ENCODE results near the gene PTPRR. TPM values are rescaled to one million over a fixed set of nuclear protein-coding genes. Genes with fewer than 3 reads are reported as not detected.

Gene PTPRR
- total and polyA plus RNA-seq, 2 of the 4 experiments (the other 2 are of a cell fraction): 0.18 to 0.21 TPM

GRCh38 chr12:70852416-70853150 lies 68.0 kb downstream of the PTPRR start:
- no peaks in the 10 kb centered on the region for H3K79me1 ChIP-seq (ENCODE audit: low read depth in 1 of 2, low read length in 2 of 2)
- no peaks in the 10 kb centered on the region for H3K9me1 ChIP-seq (ENCODE audit: insufficient read depth, low read length)
- H3K4me2 ChIP-seq (ENCODE audit: low read depth, low read length): no peak overlapping the region
- dilution Hi-C loops (cut with HindIII; ENCODE audit: low sequenced_read_pairs, unreplicated experiment): no loop called here
- no peak overlapping the region for H3K4ac ChIP-seq (ENCODE audit: low read depth, low read length)
- H3K27ac ChIP-seq (ENCODE audit: insufficient read depth, low read length): no peak overlapping the region
- no peak overlapping the region for H2BK5ac ChIP-seq (ENCODE audit: low read depth, low read length, poor library complexity, severe bottlenecking)
- no peak overlapping the region for H3K18ac ChIP-seq (ENCODE audit: low read depth, low read length)
- H2BK120ac ChIP-seq (ENCODE audit: low read depth, low read length): no peak overlapping the region
- no CpG with 5 or more reads among the region's 7 CpGs for WGBS, 2 experiments (ENCODE audit: extremely low coverage in 2 of 2, insufficient read length in 1 of 2)
- no peak overlapping the region for H3K9ac ChIP-seq (ENCODE audit: low read depth, low read length)
- no peaks in the 10 kb centered on the region for H3K27me3 ChIP-seq (ENCODE audit: control insufficient read depth, insufficient read depth, low read length)
- no peaks in the 10 kb centered on the region for H3K9me3 ChIP-seq (ENCODE audit: control insufficient read depth, insufficient read depth, low read length)
- DNase-seq: no peak
- H4K8ac ChIP-seq (ENCODE audit: low read depth in 2 of 2, low read length in 2 of 2): no peak overlapping the region
- TF ChIP-seq ELK1 (IDR thresholded peaks at IDR 0.05; ENCODE audit: borderline replicate concordance, low read depth, low read length) (no peak), SMC3 (IDR thresholded peaks at IDR 0.05; ENCODE audit: low read depth, low read length) (no peak), MAZ (IDR thresholded peaks at IDR 0.05; ENCODE audit: borderline replicate concordance, low read depth, low read length) (no peak), NFE2L2 (IDR thresholded peaks at IDR 0.05; ENCODE audit: low read depth, low read length) (no peak)
- H3K4me1 ChIP-seq (ENCODE audit: control insufficient read depth, insufficient read depth, low read length): no peaks in the 10 kb centered on the region
- no peak overlapping the region for H4K91ac ChIP-seq (ENCODE audit: insufficient read depth, low read depth, low read length)
- ATAC-seq (ENCODE audit: low read depth): no peak
- in situ Hi-C loops (cut with MboI; ENCODE audit: low sequenced_read_pairs): no loop called here
- no peak overlapping the region for H3K56ac ChIP-seq (ENCODE audit: extremely low read depth, insufficient read depth, low read length)
- intact Hi-C loops (cut with micrococcal nuclease): no loop called here
- no peak overlapping the region for H3K4me3 ChIP-seq (ENCODE audit: insufficient read depth, low read depth, low read length)
- no TSS peak for BruUV-seq (replicated peaks)
- no peak overlapping the region for H2AK5ac ChIP-seq (ENCODE audit: low read depth, low read length)
- H2BK15ac ChIP-seq (ENCODE audit: low read depth, low read length): no peak overlapping the region
- no peak overlapping the region for H2AFZ ChIP-seq (replicated peaks; ENCODE audit: low read length, poor library complexity)
- no peak overlapping the region for H2BK20ac ChIP-seq (ENCODE audit: low read depth, low read length)
- H4K5ac ChIP-seq (ENCODE audit: low read depth, low read length): no peak overlapping the region
- no peaks in the 10 kb centered on the region for H4K20me1 ChIP-seq (ENCODE audit: insufficient read depth, low read length)
- CTCF ChIA-PET: no interaction called here
- H3K36me3 ChIP-seq (ENCODE audit: control insufficient read depth, insufficient read depth, low read length): no peaks in the 10 kb centered on the region
- no peak overlapping the region for H3K14ac ChIP-seq (replicated peaks; ENCODE audit: low read depth, low read length)
- POLR2A ChIA-PET (ENCODE audit: unreplicated experiment): no interaction called here
- H2AK9ac ChIP-seq (replicated peaks; ENCODE audit: low read depth, low read length, poor library complexity): no peak overlapping the region
- H3K23ac ChIP-seq (ENCODE audit: low read depth, low read length): no peak overlapping the region

All from IMR-90 (cell line).